ENCODE data around the gene KCNMA1. TPM values are rescaled to one million over a fixed set of nuclear protein-coding genes. Genes with fewer than 3 reads are reported as not detected.

Gene KCNMA1
- total RNA-seq, 3 donors from 2014 or later (not counting 1 experiment from before 2014, with no cell fraction given), result 0.40 to 1.8 (median 0.63) TPM

GRCh38 chr10:77479586-77479985 is 158.0 kb downstream of the KCNMA1 start:
- DNase-seq, result no peak
- H3K36me3 Mint-ChIP-seq, result no peaks in the 10 kb centered on the region
- intact Hi-C loops (cut with micrococcal nuclease), result no loop called here
- no peak overlapping the region for H3K27ac ChIP-seq (ENCODE audit: low read length)
- H3K4me1 ChIP-seq (ENCODE audit: control insufficient read depth, insufficient read depth, low read length), result no peaks in the 10 kb centered on the region
- no peak for TF ChIP-seq CTCF (IDR thresholded peaks at IDR 0.05)
- H3K4me1 Mint-ChIP-seq, result no peaks in the 10 kb centered on the region
- WGBS (ENCODE audit: insufficient coverage), result 68% methylated on average over 8 of the region's 8 CpGs
- no peaks in the 10 kb centered on the region for H3K27me3 ChIP-seq (ENCODE audit: control insufficient read depth, insufficient read depth, low read length)
- H3K9me3 ChIP-seq (ENCODE audit: control insufficient read depth, insufficient read depth, low read length), result no peaks in the 10 kb centered on the region
- no peaks in the 10 kb centered on the region for H3K36me3 ChIP-seq (ENCODE audit: control insufficient read depth, insufficient read depth, low read length)
- no peaks in the 10 kb centered on the region for H3K9me3 Mint-ChIP-seq
- H3K27ac Mint-ChIP-seq, result no peak overlapping the region
- peaks cover 5 to 38% of the 10 kb centered on the region in 2 donors for H3K27me3 Mint-ChIP-seq (ENCODE audit: low read depth in 2 of 2)
- no peak for ATAC-seq
- no peak overlapping the region for H3K4me3 ChIP-seq (ENCODE audit: low read length)
- H3K4me3 Mint-ChIP-seq, result no peak overlapping the region

GRCh38 chr10:77478962-77479359 is 158.6 kb downstream of the KCNMA1 start:
- Mint-ChIP-seq H3K27ac (no peak overlapping the region), H3K36me3 (no peaks in the 10 kb centered on the region), H3K9me3 (no peaks in the 10 kb centered on the region), H3K27me3 (ENCODE audit: low read depth in 2 of 2) (peaks cover 5 to 36% of the 10 kb centered on the region in 2 donors), H3K4me3 (no peak overlapping the region), H3K4me1 (no peaks in the 10 kb centered on the region)
- H3K4me3 ChIP-seq (ENCODE audit: low read length), result no peak overlapping the region
- ATAC-seq, result no peak
- H3K27ac ChIP-seq (ENCODE audit: low read length), result no peak overlapping the region
- H3K9me3 ChIP-seq (ENCODE audit: control insufficient read depth, insufficient read depth, low read length), result no peaks in the 10 kb centered on the region
- intact Hi-C loops (cut with micrococcal nuclease), result no loop called here
- TF ChIP-seq CTCF (IDR thresholded peaks at IDR 0.05), result no peak
- H3K4me1 ChIP-seq (ENCODE audit: control insufficient read depth, insufficient read depth, low read length), result no peaks in the 10 kb centered on the region
- DNase-seq, result no peak
- no peaks in the 10 kb centered on the region for H3K27me3 ChIP-seq (ENCODE audit: control insufficient read depth, insufficient read depth, low read length)
- no peaks in the 10 kb centered on the region for H3K36me3 ChIP-seq (ENCODE audit: control insufficient read depth, insufficient read depth, low read length)
- 79% methylated on average over 5 of the region's 5 CpGs for WGBS (ENCODE audit: insufficient coverage)

- H3K4me1 Mint-ChIP-seq, result no peaks in the 10 kb centered on the region
- no peaks in the 10 kb centered on the region for H3K9me3 Mint-ChIP-seq
- no peaks in the 10 kb centered on the region for H3K27me3 ChIP-seq (ENCODE audit: control insufficient read depth, insufficient read depth, low read length)
- H3K36me3 Mint-ChIP-seq, result no peaks in the 10 kb centered on the region
- no peaks in the 10 kb centered on the region for H3K36me3 ChIP-seq (ENCODE audit: control insufficient read depth, insufficient read depth, low read length)
- H3K9me3 ChIP-seq (ENCODE audit: control insufficient read depth, insufficient read depth, low read length), result no peaks in the 10 kb centered on the region
- peaks cover 4 to 33% of the 10 kb centered on the region in 2 donors for H3K27me3 Mint-ChIP-seq (ENCODE audit: low read depth in 2 of 2)
- H3K4me3 Mint-ChIP-seq, result no peak overlapping the region
- intact Hi-C loops (cut with micrococcal nuclease), result no loop called here
- H3K27ac Mint-ChIP-seq, result no peak overlapping the region
- no peak for DNase-seq
- no peak overlapping the region for H3K4me3 ChIP-seq (ENCODE audit: low read length)
- no peak for TF ChIP-seq CTCF (IDR thresholded peaks at IDR 0.05)
- no peak for ATAC-seq
- no peaks in the 10 kb centered on the region for H3K4me1 ChIP-seq (ENCODE audit: control insufficient read depth, insufficient read depth, low read length)
- H3K27ac ChIP-seq (ENCODE audit: low read length), result no peak overlapping the region
- 89% methylated on average over 4 of the region's 4 CpGs for WGBS (ENCODE audit: insufficient coverage)
Observed at GRCh38 chr10:77478247-77478961, 159.2 kb downstream of the KCNMA1 start.

- Histone ChIP-seq H3K4me1 (ENCODE audit: control insufficient read depth, insufficient read depth, low read length) (no peaks in the 10 kb centered on the region), H3K4me3 (ENCODE audit: low read length) (no peak overlapping the region), H3K36me3 (ENCODE audit: control insufficient read depth, insufficient read depth, low read length) (no peaks in the 10 kb centered on the region), H3K27ac (ENCODE audit: low read length) (no peak overlapping the region), H3K9me3 (ENCODE audit: control insufficient read depth, insufficient read depth, low read length) (no peaks in the 10 kb centered on the region), H3K27me3 (ENCODE audit: control insufficient read depth, insufficient read depth, low read length) (no peaks in the 10 kb centered on the region)
- intact Hi-C loops (cut with micrococcal nuclease), result no loop called here
- 87% methylated on average over 1 of the region's 1 CpG for WGBS (ENCODE audit: insufficient coverage)
- no peaks in the 10 kb centered on the region for H3K9me3 Mint-ChIP-seq
- ATAC-seq (no peak), DNase-seq (no peak)
- peaks cover 2 to 28% of the 10 kb centered on the region in 2 donors for H3K27me3 Mint-ChIP-seq (ENCODE audit: low read depth in 2 of 2)
- no peaks in the 10 kb centered on the region for H3K36me3 Mint-ChIP-seq
- no peak for TF ChIP-seq CTCF (IDR thresholded peaks at IDR 0.05)
- H3K4me3 Mint-ChIP-seq, result no peak overlapping the region
- H3K27ac Mint-ChIP-seq, result no peak overlapping the region
- H3K4me1 Mint-ChIP-seq, result no peaks in the 10 kb centered on the region
Observed at GRCh38 chr10:77475522-77475921, 162.1 kb downstream of the KCNMA1 start.
